DND-41 (cell line): ENCODE data around the gene LRRC3C.

ENCODE experiments used
- ATAC-seq: fragments of 200-7000 bp; cut with Tn5 transposase; 3 replicates; pipeline ENCODE4 v1.9.1; 2021; ENCODE audit warnings: low read depth; ENCODE audit not compliant: insufficient read depth
- DNase-seq: peaks from one replicate; pipeline ENCODE4 v3.0.0-alpha.2; 2020
- H2AFZ ChIP-seq: 2 replicates; pipeline ENCODE4 v1.6.0; 2012; ENCODE audit warnings: low read depth, low read length
- H3K27ac ChIP-seq: 2 replicates; pipeline ENCODE4 v1.5.1; 2012; ENCODE audit warnings: low read length, inconsistent platforms
- H3K27me3 ChIP-seq: fragments of 200-600 bp; sonication (generic); 2 replicates; pipeline ENCODE4 v1.6.0; 2012; ENCODE audit warnings: low read length, mild to moderate bottlenecking, inconsistent platforms; ENCODE audit not compliant: insufficient read depth, poor library complexity
- H3K36me3 ChIP-seq: 2 replicates; pipeline ENCODE4 v1.5.1; 2012; ENCODE audit warnings: low read length, inconsistent platforms; ENCODE audit not compliant: insufficient read depth
- H3K4me1 ChIP-seq: 2 replicates; pipeline ENCODE4 v1.5.1; 2012; ENCODE audit warnings: mild to moderate bottlenecking, low read length; ENCODE audit not compliant: insufficient read depth
- H3K4me2 ChIP-seq: 2 replicates; pipeline ENCODE4 v1.6.0; 2012; ENCODE audit warnings: mild to moderate bottlenecking, moderate library complexity, low read length, inconsistent platforms; ENCODE audit not compliant: insufficient read depth
- H3K4me3 ChIP-seq, 2 experiments: fragments of 200-600 bp in 1 of 2; shearing (Covaris generic) in 1 of 2; 2 replicates each; pipeline ENCODE4 v1.5.1; 2012 to 2016; ENCODE audit warnings: inconsistent platforms in 2 of 2, low read length in 2 of 2, mild to moderate bottlenecking in 2 of 2, low read depth in 1 of 2, moderate library complexity in 1 of 2
- H3K79me2 ChIP-seq: 2 replicates; pipeline ENCODE4 v1.6.0; 2012; ENCODE audit warnings: low read length, inconsistent platforms; ENCODE audit not compliant: insufficient read depth
- H3K9ac ChIP-seq: 2 replicates; pipeline ENCODE4 v1.6.0; 2012; ENCODE audit warnings: low read depth, mild to moderate bottlenecking, inconsistent platforms, low read length, moderate library complexity
- H3K9me3 ChIP-seq: 2 replicates; pipeline ENCODE4 v1.5.1; 2012; ENCODE audit warnings: low read length, moderate library complexity, mild to moderate bottlenecking, inconsistent platforms; ENCODE audit not compliant: insufficient read depth, severe bottlenecking
- H4K20me1 ChIP-seq: 2 replicates; pipeline ENCODE4 v1.6.0; 2012; ENCODE audit warnings: low read length; ENCODE audit not compliant: insufficient read depth
- EZH2 ChIP-seq: IDR thresholded peaks from 3 replicates; pipeline ENCODE4 v1.6.1; 2012; ENCODE audit warnings: borderline replicate concordance, low read depth, mild to moderate bottlenecking, moderate library complexity, low read length, inconsistent platforms; ENCODE audit not compliant: severe bottlenecking
- TF ChIP-seq, protein P1 (sequence below): IDR thresholded peaks from 2 replicates; pipeline ENCODE4 v1.5.1; 2012; ENCODE audit warnings: borderline replicate concordance, low read length, moderate library complexity, mild to moderate bottlenecking; ENCODE audit not compliant: poor library complexity, severe bottlenecking; ENCODE audit errors: extremely low read depth

LRRC3C gene

DNA sequence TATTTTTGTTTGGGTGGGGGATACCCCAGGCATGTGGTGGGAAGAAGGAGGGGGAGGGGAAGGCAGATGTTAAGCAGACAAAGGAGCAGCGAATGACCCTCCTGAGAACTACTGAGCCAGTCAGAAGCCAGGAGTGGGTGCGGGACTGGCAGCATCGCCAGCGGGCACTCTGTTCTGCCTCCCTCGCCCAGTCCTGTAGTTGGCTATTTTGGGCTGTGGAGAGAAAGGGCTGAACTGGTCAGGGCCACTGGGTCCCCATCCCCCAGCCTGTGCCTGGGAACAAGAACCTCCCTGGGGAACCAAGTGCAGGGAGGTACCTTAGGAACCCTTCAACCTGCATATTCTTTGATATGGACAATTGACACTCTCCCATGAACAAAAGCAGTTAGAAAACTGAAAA, 6.4 kb downstream of the LRRC3C start:
- H3K36me3 ChIP-seq: no peaks in the 10 kb centered on the region
- no peak overlapping the region for H3K4me2 ChIP-seq
- no peak overlapping the region for H3K27ac ChIP-seq
- no peaks in the 10 kb centered on the region for H4K20me1 ChIP-seq
- no peak overlapping the region for H3K9ac ChIP-seq
- H3K27me3 ChIP-seq: no peaks in the 10 kb centered on the region
- DNase-seq (no peak), ATAC-seq (no peak)
- H3K79me2 ChIP-seq: no peaks in the 10 kb centered on the region
- no peak overlapping the region for H2AFZ ChIP-seq
- no peak for TF ChIP-seq EZH2
- no peak overlapping the region for H3K4me3 ChIP-seq
- peaks cover 3% of the 10 kb centered on the region for H3K4me1 ChIP-seq
- H3K9me3 ChIP-seq: no peaks in the 10 kb centered on the region

DNA sequence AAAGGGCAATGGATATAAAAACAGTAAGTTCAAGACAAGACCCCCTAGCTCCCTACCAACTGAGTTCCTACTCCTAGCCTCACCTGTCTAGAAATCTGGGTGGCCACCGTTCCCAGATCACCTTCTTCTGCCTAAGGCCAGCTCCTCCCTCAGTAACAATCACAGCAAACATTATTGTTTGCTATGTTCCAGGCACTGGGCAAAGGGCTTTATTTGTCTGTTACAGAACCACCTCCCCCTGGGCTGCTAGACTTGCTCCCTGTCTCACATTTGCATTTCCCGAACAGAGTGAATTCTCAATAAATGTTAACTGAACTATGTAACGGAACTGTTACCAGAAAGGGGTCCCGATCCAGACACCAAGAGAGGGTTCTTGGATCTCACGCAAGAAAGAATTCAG, 6.8 kb downstream of the LRRC3C start:
- Histone ChIP-seq H3K27me3 (no peaks in the 10 kb centered on the region), H3K4me1 (no peaks in the 10 kb centered on the region), H3K4me3 (no peak overlapping the region), H4K20me1 (no peaks in the 10 kb centered on the region), H3K9me3 (no peaks in the 10 kb centered on the region), H3K4me2 (no peak overlapping the region), H2AFZ (no peak overlapping the region), H3K9ac (no peak overlapping the region), H3K79me2 (no peaks in the 10 kb centered on the region), H3K36me3 (no peaks in the 10 kb centered on the region), H3K27ac (no peak overlapping the region)
- ATAC-seq (no peak), DNase-seq (no peak)
- TF ChIP-seq, protein P1, sequence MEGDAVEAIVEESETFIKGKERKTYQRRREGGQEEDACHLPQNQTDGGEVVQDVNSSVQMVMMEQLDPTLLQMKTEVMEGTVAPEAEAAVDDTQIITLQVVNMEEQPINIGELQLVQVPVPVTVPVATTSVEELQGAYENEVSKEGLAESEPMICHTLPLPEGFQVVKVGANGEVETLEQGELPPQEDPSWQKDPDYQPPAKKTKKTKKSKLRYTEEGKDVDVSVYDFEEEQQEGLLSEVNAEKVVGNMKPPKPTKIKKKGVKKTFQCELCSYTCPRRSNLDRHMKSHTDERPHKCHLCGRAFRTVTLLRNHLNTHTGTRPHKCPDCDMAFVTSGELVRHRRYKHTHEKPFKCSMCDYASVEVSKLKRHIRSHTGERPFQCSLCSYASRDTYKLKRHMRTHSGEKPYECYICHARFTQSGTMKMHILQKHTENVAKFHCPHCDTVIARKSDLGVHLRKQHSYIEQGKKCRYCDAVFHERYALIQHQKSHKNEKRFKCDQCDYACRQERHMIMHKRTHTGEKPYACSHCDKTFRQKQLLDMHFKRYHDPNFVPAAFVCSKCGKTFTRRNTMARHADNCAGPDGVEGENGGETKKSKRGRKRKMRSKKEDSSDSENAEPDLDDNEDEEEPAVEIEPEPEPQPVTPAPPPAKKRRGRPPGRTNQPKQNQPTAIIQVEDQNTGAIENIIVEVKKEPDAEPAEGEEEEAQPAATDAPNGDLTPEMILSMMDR: no peak
- no peak for TF ChIP-seq EZH2

DNA sequence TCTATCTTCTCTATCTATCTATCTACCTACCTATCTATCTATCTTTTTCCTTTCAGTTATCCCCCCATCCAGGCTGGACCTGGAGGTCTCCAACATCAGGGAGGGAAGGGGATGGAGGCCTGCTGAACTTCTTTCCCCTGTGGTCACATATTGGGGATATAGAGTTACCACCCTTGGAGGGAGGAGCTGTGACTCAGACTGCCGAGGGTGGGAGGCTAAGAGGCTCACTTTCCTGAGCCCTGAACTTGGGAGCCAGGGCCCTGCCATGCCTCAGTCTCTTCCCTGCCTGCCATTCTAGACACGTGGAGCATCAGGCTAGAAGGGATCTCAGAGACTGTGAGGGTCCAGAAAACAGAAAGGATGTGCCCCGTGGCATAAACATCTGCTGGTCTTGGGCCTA, 8.4 kb downstream of the LRRC3C start:
- Histone ChIP-seq H3K36me3 (no peaks in the 10 kb centered on the region), H3K79me2 (no peaks in the 10 kb centered on the region), H4K20me1 (no peaks in the 10 kb centered on the region), H3K27me3 (no peaks in the 10 kb centered on the region), H3K4me3 (no peak overlapping the region), H3K9ac (no peak overlapping the region), H3K27ac (no peak overlapping the region), H3K4me1 (no peaks in the 10 kb centered on the region), H2AFZ (no peak overlapping the region), H3K4me2 (no peak overlapping the region), H3K9me3 (no peaks in the 10 kb centered on the region)
- TF ChIP-seq, protein P1: no peak
- TF ChIP-seq EZH2: no peak
- ATAC-seq: no peak
- DNase-seq: no peak

DNA sequence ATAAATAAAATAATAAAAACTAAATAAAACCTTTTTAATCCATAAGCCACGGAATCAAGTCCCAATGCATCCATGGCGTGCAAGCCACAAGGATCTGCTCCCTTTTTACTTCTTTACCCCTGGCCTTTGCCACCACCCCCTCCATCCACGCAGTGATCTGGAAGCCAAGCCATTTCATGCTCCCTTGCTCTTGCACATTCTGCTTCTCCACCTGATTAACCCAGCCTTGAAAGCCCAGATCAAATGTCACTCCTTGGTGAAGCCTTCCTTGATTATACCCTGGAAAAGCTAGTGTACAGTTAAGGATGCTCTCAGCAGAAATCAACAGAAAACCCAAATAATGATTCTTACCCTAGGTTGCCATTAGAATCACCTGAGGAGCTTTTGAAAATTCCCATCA, 9.9 kb downstream of the LRRC3C start:
- ATAC-seq: no peak
- Histone ChIP-seq H3K79me2 (no peaks in the 10 kb centered on the region), H3K36me3 (no peaks in the 10 kb centered on the region), H3K27me3 (no peaks in the 10 kb centered on the region), H2AFZ (no peak overlapping the region), H3K4me3 (no peak overlapping the region), H4K20me1 (no peaks in the 10 kb centered on the region), H3K9ac (no peak overlapping the region), H3K4me1 (no peaks in the 10 kb centered on the region), H3K4me2 (no peak overlapping the region), H3K9me3 (no peaks in the 10 kb centered on the region), H3K27ac (no peak overlapping the region)
- no peak for DNase-seq
- no peak for TF ChIP-seq EZH2
- TF ChIP-seq, protein P1: no peak
